Neural cell (in vitro differentiated cells): ENCODE measurements around the gene MAD1L1. TPM values are rescaled to one million over a fixed set of nuclear protein-coding genes. Genes with fewer than 3 reads are reported as not detected.

ENCODE experiments used
- H2AFZ ChIP-seq: fragments of 200-600, 300-800 bp; sonication (generic), shearing (Covaris generic); 2 replicates; pipeline ENCODE4 v1.6.0; 2014; ENCODE audit warnings: low read depth, mild to moderate bottlenecking, antibody characterized with exemption, low read length, moderate library complexity
- H3F3A ChIP-seq: fragments of 200-600 bp; shearing (Covaris generic); 2 replicates; pipeline ENCODE4 v1.6.1; 2016; ENCODE audit warnings: mild to moderate bottlenecking, moderate library complexity, mixed read lengths, antibody characterized with exemption, low read length; ENCODE audit not compliant: insufficient read depth, poor library complexity, severe bottlenecking
- H3K27ac ChIP-seq: fragments of 200-600, 300-800 bp; sonication (generic), shearing (Covaris generic); 2 replicates; pipeline ENCODE4 v1.5.1; 2014; ENCODE audit warnings: mild to moderate bottlenecking, low read length, moderate library complexity
- H3K27me3 ChIP-seq: fragments of 300-800, 200-600 bp; sonication (generic), shearing (Covaris generic); 2 replicates; pipeline ENCODE4 v1.6.0; 2014; ENCODE audit warnings: mild to moderate bottlenecking, low read depth, low read length, moderate library complexity; ENCODE audit not compliant: insufficient read depth
- H3K36me3 ChIP-seq: fragments of 300-800, 200-600 bp; sonication (generic), shearing (Covaris generic); 2 replicates; pipeline ENCODE4 v1.5.1; 2014; ENCODE audit warnings: mild to moderate bottlenecking, antibody characterized with exemption, low read length, moderate library complexity; ENCODE audit not compliant: insufficient read depth
- H3K4me2 ChIP-seq: fragments of 300-800, 200-600 bp; sonication (generic), shearing (Covaris generic); 2 replicates; pipeline ENCODE4 v1.6.0; 2014; ENCODE audit warnings: mild to moderate bottlenecking, low read length
- H3K4me3 ChIP-seq: fragments of 300-800, 200-600 bp; sonication (generic), shearing (Covaris generic); 2 replicates; pipeline ENCODE4 v1.5.1; 2014; ENCODE audit warnings: mild to moderate bottlenecking, low read length, moderate library complexity
- H3K79me2 ChIP-seq: fragments of 200-600 bp; shearing (Covaris generic); replicated peaks from 2 replicates; pipeline ENCODE4 v1.6.0; 2014; ENCODE audit warnings: mild to moderate bottlenecking, low read length, moderate library complexity; ENCODE audit not compliant: insufficient read depth
- H3K9ac ChIP-seq: fragments of 300-800, 200-600 bp; sonication (generic), shearing (Covaris generic); 2 replicates; pipeline ENCODE4 v1.6.1; 2016; ENCODE audit warnings: mild to moderate bottlenecking, low read length, mixed read lengths
- H3K9me2 ChIP-seq: fragments of 200-600 bp; shearing (Covaris generic); 2 replicates; pipeline ENCODE4 v1.6.1; 2016; ENCODE audit warnings: mild to moderate bottlenecking, low read length, mixed read lengths; ENCODE audit not compliant: insufficient read depth
- H3K9me3 ChIP-seq: fragments of 200-600, 300-800 bp; sonication (generic), shearing (Covaris generic); 2 replicates; pipeline ENCODE4 v1.6.1; 2016; ENCODE audit warnings: mild to moderate bottlenecking, mixed run types, low read length, moderate library complexity, mixed read lengths
- H4K20me1 ChIP-seq: fragments of 200-600 bp; shearing (Covaris generic); 2 replicates; pipeline ENCODE4 v1.6.1; 2016; ENCODE audit warnings: mild to moderate bottlenecking, mixed run types; ENCODE audit not compliant: insufficient read depth
- CTCF ChIP-seq: fragments of 450-650 bp; IDR thresholded peaks from 2 replicates; pipeline ENCODE4 v1.5.1; 2014; ENCODE audit warnings: antibody characterized with exemption, mild to moderate bottlenecking, moderate library complexity; ENCODE audit not compliant: poor library complexity, severe bottlenecking
- EP300 ChIP-seq: fragments of 450-650 bp; conservative IDR thresholded peaks from 2 replicates; pipeline ENCODE4 v1.6.1; 2014; ENCODE audit warnings: antibody characterized with exemption, mild to moderate bottlenecking, moderate library complexity; ENCODE audit not compliant: poor library complexity, severe bottlenecking
- EZH2 ChIP-seq: fragments of 200-600, 300-800 bp; shearing (Covaris generic), sonication (generic); IDR thresholded peaks from 2 replicates; pipeline ENCODE4 v1.6.1; 2014; ENCODE audit warnings: antibody characterized with exemption, low read length, borderline replicate concordance, mild to moderate bottlenecking; ENCODE audit not compliant: insufficient read depth, poor library complexity, severe bottlenecking
- MXI1 ChIP-seq: fragments of 450-650 bp; conservative IDR thresholded peaks from 2 replicates; pipeline ENCODE4 v1.6.1; 2014; ENCODE audit warnings: antibody characterized with exemption, mild to moderate bottlenecking; ENCODE audit not compliant: poor library complexity, severe bottlenecking
- POLR2AphosphoS5 ChIP-seq: IDR thresholded peaks from 2 replicates; pipeline ENCODE4 v1.6.1; 2012
- RAD21 ChIP-seq: fragments of 450-650 bp; conservative IDR thresholded peaks from 2 replicates; pipeline ENCODE4 v1.6.1; 2014; ENCODE audit warnings: antibody characterized with exemption, mild to moderate bottlenecking, moderate library complexity
- REST ChIP-seq: IDR thresholded peaks from 2 replicates; pipeline ENCODE4 v1.6.1; 2012; ENCODE audit warnings: borderline replicate concordance
- SMC3 ChIP-seq: fragments of 450-650 bp; conservative IDR thresholded peaks from 2 replicates; pipeline ENCODE4 v1.6.1; 2014; ENCODE audit warnings: antibody characterized with exemption, mild to moderate bottlenecking, moderate library complexity; ENCODE audit not compliant: poor library complexity
- TAF1 ChIP-seq: IDR thresholded peaks from 2 replicates; pipeline ENCODE4 v1.6.1; 2012; ENCODE audit warnings: low read depth
- polyA plus RNA-seq: library from polyadenylated mRNA; depleted of rRNA; stranded (reverse); fragments of >200 nt; gene quantifications from 2 replicates; pipeline ENCODE4 v1.2.3, GENCODE V29; 2014

Gene MAD1L1
- polyA plus RNA-seq, 1 donor from 2014 or later: 31.4 TPM

DNA sequence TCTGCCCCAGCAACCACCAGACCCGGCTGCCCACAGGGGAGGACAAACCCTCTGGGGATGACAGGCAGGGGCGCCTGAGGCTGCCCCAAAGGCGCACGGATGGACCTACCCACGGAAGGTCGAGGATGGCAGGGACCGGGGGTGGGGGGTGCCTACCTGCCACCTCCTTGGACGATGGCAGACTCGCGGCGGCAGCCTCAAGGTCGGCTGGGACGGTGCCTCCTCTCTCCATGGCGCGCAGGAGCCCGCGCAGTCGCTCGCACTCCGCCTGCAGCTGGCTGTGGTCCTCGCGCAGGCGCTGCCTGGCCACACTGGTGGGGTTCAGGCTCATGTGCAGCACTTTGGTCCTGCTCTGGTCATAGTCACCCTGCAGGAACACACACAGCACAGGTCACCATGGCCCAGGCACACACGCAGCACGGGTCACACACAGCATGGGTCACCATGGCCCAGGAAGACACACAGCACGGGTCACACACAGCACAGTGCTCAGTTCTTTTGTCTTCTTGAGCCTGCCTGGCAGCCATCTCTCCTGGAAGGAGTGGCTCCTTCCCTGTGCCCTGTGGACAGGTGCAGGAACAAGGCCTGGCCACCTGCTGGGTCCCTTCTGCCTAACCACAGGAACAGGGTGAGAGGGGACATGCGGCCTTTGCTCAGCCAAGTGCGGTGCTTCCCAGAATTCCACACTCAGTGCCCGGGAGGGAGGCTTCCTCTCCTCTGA, 296.1 kb downstream of the MAD1L1 start:
- no peak overlapping the region for H3K4me2 ChIP-seq
- no peaks in the 10 kb centered on the region for H4K20me1 ChIP-seq
- H3F3A ChIP-seq: no peaks in the 10 kb centered on the region
- no peaks in the 10 kb centered on the region for H3K9me2 ChIP-seq
- TF ChIP-seq RAD21: no peak
- no peak for TF ChIP-seq EP300
- TF ChIP-seq REST: no peak
- no peak for TF ChIP-seq CTCF
- no peak for TF ChIP-seq MXI1
- no peak for TF ChIP-seq TAF1
- no peak for TF ChIP-seq POLR2AphosphoS5
- TF ChIP-seq SMC3: no peak
- no peak for TF ChIP-seq EZH2
- H2AFZ ChIP-seq: no peak overlapping the region
- no peaks in the 10 kb centered on the region for H3K79me2 ChIP-seq
- H3K9me3 ChIP-seq: peaks cover 5% of the 10 kb centered on the region
- H3K27ac ChIP-seq: no peak overlapping the region
- H3K9ac ChIP-seq: no peak overlapping the region
- no peaks in the 10 kb centered on the region for H3K36me3 ChIP-seq
- no peak overlapping the region for H3K4me3 ChIP-seq
- no peaks in the 10 kb centered on the region for H3K27me3 ChIP-seq

DNA sequence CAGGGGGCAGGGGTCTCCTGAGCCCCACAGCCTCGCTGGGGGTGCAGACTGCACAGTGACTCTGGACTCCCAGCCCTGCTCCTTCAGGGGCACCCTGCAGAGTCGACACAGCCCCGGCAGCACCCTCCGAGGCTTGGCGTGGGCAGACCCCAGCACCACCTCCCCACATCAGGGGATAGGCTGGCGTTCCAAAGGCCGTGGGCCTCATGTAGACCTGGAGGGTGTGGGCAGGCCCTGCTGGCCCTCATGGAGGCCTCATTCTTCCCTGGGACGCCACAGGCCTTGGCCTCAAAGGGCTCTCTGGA, 296.8 kb downstream of the MAD1L1 start:
- Histone ChIP-seq H2AFZ (no peak overlapping the region), H3K9me2 (no peaks in the 10 kb centered on the region), H3K9ac (no peak overlapping the region), H3K36me3 (no peaks in the 10 kb centered on the region), H3K9me3 (peaks cover 5% of the 10 kb centered on the region), H3K79me2 (no peaks in the 10 kb centered on the region), H4K20me1 (no peaks in the 10 kb centered on the region), H3K27me3 (no peaks in the 10 kb centered on the region), H3F3A (no peaks in the 10 kb centered on the region), H3K27ac (no peak overlapping the region), H3K4me3 (no peak overlapping the region), H3K4me2 (no peak overlapping the region)
- TF ChIP-seq POLR2AphosphoS5 (no peak), EP300 (no peak), EZH2 (no peak), TAF1 (no peak), SMC3 (no peak), MXI1 (no peak)
